Measurements from ENCODE around the gene ZNF212.

GRCh38 chr7:149297034-149297755, 57.7 kb downstream of the ZNF212 start:
- TF ChIP-seq, protein P1, sequence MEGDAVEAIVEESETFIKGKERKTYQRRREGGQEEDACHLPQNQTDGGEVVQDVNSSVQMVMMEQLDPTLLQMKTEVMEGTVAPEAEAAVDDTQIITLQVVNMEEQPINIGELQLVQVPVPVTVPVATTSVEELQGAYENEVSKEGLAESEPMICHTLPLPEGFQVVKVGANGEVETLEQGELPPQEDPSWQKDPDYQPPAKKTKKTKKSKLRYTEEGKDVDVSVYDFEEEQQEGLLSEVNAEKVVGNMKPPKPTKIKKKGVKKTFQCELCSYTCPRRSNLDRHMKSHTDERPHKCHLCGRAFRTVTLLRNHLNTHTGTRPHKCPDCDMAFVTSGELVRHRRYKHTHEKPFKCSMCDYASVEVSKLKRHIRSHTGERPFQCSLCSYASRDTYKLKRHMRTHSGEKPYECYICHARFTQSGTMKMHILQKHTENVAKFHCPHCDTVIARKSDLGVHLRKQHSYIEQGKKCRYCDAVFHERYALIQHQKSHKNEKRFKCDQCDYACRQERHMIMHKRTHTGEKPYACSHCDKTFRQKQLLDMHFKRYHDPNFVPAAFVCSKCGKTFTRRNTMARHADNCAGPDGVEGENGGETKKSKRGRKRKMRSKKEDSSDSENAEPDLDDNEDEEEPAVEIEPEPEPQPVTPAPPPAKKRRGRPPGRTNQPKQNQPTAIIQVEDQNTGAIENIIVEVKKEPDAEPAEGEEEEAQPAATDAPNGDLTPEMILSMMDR (IDR thresholded peaks at IDR 0.05): no peak
- TF ChIP-seq POLR2AphosphoS5 (IDR thresholded peaks at IDR 0.05; ENCODE audit: insufficient read depth in 1 of 2, low read depth in 1 of 2): no peak
- TF ChIP-seq POLR2A (IDR thresholded peaks at IDR 0.05): no peak
